ENCODE data around the gene SEBOX.
A peak's percentile ranks its signal among the peaks of the same experiment; 100 is the strongest.
"Not testable (repeated sequence)": the region's sequence is repeated elsewhere in the genome, so short reads cannot be mapped to it uniquely, and the experiment has no call there.

Gene SEBOX

DNA sequence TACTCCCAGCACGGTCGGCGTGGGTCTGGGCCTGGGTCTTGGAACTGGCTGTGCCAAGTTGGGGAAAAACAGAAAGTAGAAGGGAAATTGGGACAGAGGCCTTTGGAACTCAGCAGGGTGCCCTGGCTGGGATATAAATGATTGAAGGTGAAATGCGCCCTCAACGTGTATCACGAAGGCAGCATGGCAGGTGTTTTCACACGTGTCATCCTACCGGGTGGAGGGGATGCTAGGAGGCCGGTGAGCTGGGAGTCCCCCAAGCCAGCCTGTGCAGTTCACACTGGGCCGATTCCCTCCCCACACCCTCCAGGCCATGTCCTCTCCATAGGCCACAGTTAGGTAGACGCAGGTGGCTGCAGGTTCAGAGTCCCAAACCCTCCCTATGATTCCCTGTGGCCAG is 23.5 kb downstream of the SEBOX start:
- no peak overlapping the region for H3K4ac ChIP-seq (ENCODE audit: low read depth in 1 of 2, low read length in 2 of 2)
- no peak overlapping the region for H3K18ac ChIP-seq (ENCODE audit: low read depth in 1 of 2, low read length in 2 of 2)
- H4K91ac ChIP-seq (ENCODE audit: low read length), result no peak overlapping the region
- no peak overlapping the region for H3K14ac ChIP-seq (ENCODE audit: low read length in 2 of 2)
- peaks cover 70 to 74% of the 10 kb centered on the region in 2 experiments for H3K36me3 ChIP-seq (ENCODE audit: control insufficient read depth in 1 of 2, insufficient read depth in 2 of 2, low read depth in 1 of 2, low read length in 2 of 2)
- H2BK15ac ChIP-seq (ENCODE audit: low read depth, poor library complexity, severe bottlenecking), result no peak overlapping the region
- H2AFZ ChIP-seq (ENCODE audit: low read depth, low read length), result no peak overlapping the region
- H3K79me1 ChIP-seq (replicated peaks; ENCODE audit: low read length, poor library complexity, severe bottlenecking), result peaks cover 40% of the 10 kb centered on the region
- H3K9me3 ChIP-seq (ENCODE audit: control insufficient read depth, low read length), result no peaks in the 10 kb centered on the region
- no peak overlapping the region for H3K4me2 ChIP-seq (ENCODE audit: low read length, poor library complexity, severe bottlenecking)
- no peak overlapping the region for H3K23ac ChIP-seq (ENCODE audit: low read length in 2 of 2)
- WGBS, result 96% methylated on average over 11 of the region's 11 CpGs
- H3K4me3 ChIP-seq (ENCODE audit: insufficient read depth in 1 of 2, low read depth in 1 of 2, low read length in 2 of 2), result peak overlapping the region in 1 of 2 experiments; percentile 2
- no peak overlapping the region for H2BK12ac ChIP-seq (ENCODE audit: low read length in 2 of 2)
- no peak for DNase-seq
- no peak overlapping the region for H3K27ac ChIP-seq (ENCODE audit: low read length, poor library complexity, severe bottlenecking)
- no peak overlapping the region for H2BK120ac ChIP-seq (ENCODE audit: low read depth, low read length)
- no peaks in the 10 kb centered on the region for H3K27me3 ChIP-seq (ENCODE audit: control insufficient read depth in 1 of 2, insufficient read depth in 1 of 2, low read length in 2 of 2)
- H3K4me1 ChIP-seq (ENCODE audit: control insufficient read depth, insufficient read depth, low read depth, low read length), result peaks cover 16% of the 10 kb centered on the region
- H2BK5ac ChIP-seq (ENCODE audit: low read depth, low read length, poor library complexity, severe bottlenecking), result no peak overlapping the region
- H2AK5ac ChIP-seq (ENCODE audit: low read length, severe bottlenecking), result no peak overlapping the region
- no peak overlapping the region for H4K8ac ChIP-seq (ENCODE audit: low read length)
- H3K9ac ChIP-seq (ENCODE audit: low read length), result no peak overlapping the region

DNA sequence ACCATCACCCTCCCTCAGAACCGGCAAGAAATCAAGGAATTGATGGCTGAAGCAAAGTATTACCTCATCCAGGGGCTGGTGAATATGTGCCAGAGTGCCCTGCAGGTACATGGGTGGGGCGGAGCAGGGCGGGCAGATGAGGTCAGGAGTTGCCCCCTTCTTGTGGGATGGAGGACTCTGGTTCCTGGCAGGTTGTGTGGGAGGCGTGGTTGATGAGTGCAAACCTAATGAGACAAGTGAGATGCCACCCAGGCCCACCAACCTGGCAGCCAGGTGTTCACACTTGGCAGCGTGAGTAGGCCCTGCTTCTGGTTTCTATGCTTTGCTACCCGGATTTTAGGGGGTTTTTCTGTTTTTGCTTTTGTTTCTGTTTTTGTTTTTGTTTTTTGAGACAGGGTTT is 24.6 kb downstream of the SEBOX start:
- no peak overlapping the region for H4K8ac ChIP-seq (ENCODE audit: low read length)
- H3K9me3 ChIP-seq (ENCODE audit: control insufficient read depth, low read length), result no peaks in the 10 kb centered on the region
- no peak overlapping the region for H3K14ac ChIP-seq (ENCODE audit: low read length in 2 of 2)
- H3K27ac ChIP-seq (ENCODE audit: low read length, poor library complexity, severe bottlenecking), result no peak overlapping the region
- H2BK15ac ChIP-seq (ENCODE audit: low read depth, poor library complexity, severe bottlenecking), result no peak overlapping the region
- H3K9ac ChIP-seq (ENCODE audit: low read length), result no peak overlapping the region
- peaks cover 63 to 64% of the 10 kb centered on the region in 2 experiments for H3K36me3 ChIP-seq (ENCODE audit: control insufficient read depth in 1 of 2, insufficient read depth in 2 of 2, low read depth in 1 of 2, low read length in 2 of 2)
- H3K4ac ChIP-seq (ENCODE audit: low read depth in 1 of 2, low read length in 2 of 2), result no peak overlapping the region
- H2AFZ ChIP-seq (ENCODE audit: low read depth, low read length), result no peak overlapping the region
- no peak overlapping the region for H2BK12ac ChIP-seq (ENCODE audit: low read length in 2 of 2)
- no peak overlapping the region for H3K18ac ChIP-seq (ENCODE audit: low read depth in 1 of 2, low read length in 2 of 2)
- 93% methylated on average over 6 of the region's 6 CpGs for WGBS
- no peak overlapping the region for H3K4me3 ChIP-seq (ENCODE audit: insufficient read depth in 1 of 2, low read depth in 1 of 2, low read length in 2 of 2)
- no peak overlapping the region for H2AK5ac ChIP-seq (ENCODE audit: low read length, severe bottlenecking)
- no peak overlapping the region for H3K23ac ChIP-seq (ENCODE audit: low read length in 2 of 2)
- no peaks in the 10 kb centered on the region for H3K27me3 ChIP-seq (ENCODE audit: control insufficient read depth in 1 of 2, insufficient read depth in 1 of 2, low read length in 2 of 2)
- peaks cover 14% of the 10 kb centered on the region for H3K4me1 ChIP-seq (ENCODE audit: control insufficient read depth, insufficient read depth, low read depth, low read length)
- H4K91ac ChIP-seq (ENCODE audit: low read length), result no peak overlapping the region
- H3K79me1 ChIP-seq (replicated peaks; ENCODE audit: low read length, poor library complexity, severe bottlenecking), result peaks cover 38% of the 10 kb centered on the region
- no peak overlapping the region for H2BK5ac ChIP-seq (ENCODE audit: low read depth, low read length, poor library complexity, severe bottlenecking)
- DNase-seq, result no peak
- no peak overlapping the region for H3K4me2 ChIP-seq (ENCODE audit: low read length, poor library complexity, severe bottlenecking)
- no peak overlapping the region for H2BK120ac ChIP-seq (ENCODE audit: low read depth, low read length)

DNA sequence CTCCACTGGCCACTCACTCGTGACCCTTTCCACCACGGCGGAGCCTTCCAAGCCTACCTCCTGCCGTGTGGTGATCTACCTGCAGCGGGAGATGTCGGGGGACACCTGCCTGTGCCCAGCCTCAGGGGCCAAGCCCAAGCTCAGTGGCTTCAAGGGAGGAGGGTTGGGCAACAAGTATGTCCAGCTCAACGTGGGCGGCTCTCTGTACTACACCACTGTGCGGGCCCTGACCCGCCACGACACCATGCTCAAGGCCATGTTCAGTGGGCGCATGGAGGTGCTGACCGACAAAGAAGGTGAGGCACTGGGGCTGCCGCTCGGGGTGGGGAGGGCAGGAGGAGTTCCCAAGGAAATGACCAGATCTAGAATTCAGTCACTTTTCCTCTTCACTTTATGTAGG is 25.6 kb downstream of the SEBOX start:
- Histone ChIP-seq H3K4ac (ENCODE audit: low read depth in 1 of 2, low read length in 2 of 2) (no peak overlapping the region), H3K23ac (ENCODE audit: low read length in 2 of 2) (no peak overlapping the region), H3K9ac (ENCODE audit: low read length) (no peak overlapping the region), H3K18ac (ENCODE audit: low read depth in 1 of 2, low read length in 2 of 2) (no peak overlapping the region), H2BK120ac (ENCODE audit: low read depth, low read length) (no peak overlapping the region), H4K91ac (ENCODE audit: low read length) (no peak overlapping the region), H2BK12ac (ENCODE audit: low read length in 2 of 2) (no peak overlapping the region), H3K79me1 (replicated peaks; ENCODE audit: low read length, poor library complexity, severe bottlenecking) (peaks cover 43% of the 10 kb centered on the region), H3K36me3 (ENCODE audit: control insufficient read depth in 1 of 2, insufficient read depth in 2 of 2, low read depth in 1 of 2, low read length in 2 of 2) (peaks cover 54 to 56% of the 10 kb centered on the region in 2 experiments), H3K27me3 (ENCODE audit: control insufficient read depth in 1 of 2, insufficient read depth in 1 of 2, low read length in 2 of 2) (no peaks in the 10 kb centered on the region), H3K4me3 (ENCODE audit: insufficient read depth in 1 of 2, low read depth in 1 of 2, low read length in 2 of 2) (no peak overlapping the region), H2BK15ac (ENCODE audit: low read depth, poor library complexity, severe bottlenecking) (no peak overlapping the region), H3K4me2 (ENCODE audit: low read length, poor library complexity, severe bottlenecking) (no peak overlapping the region), H3K27ac (ENCODE audit: low read length, poor library complexity, severe bottlenecking) (no peak overlapping the region), H2AK5ac (ENCODE audit: low read length, severe bottlenecking) (no peak overlapping the region), H3K4me1 (ENCODE audit: control insufficient read depth, insufficient read depth, low read depth, low read length) (peaks cover 15% of the 10 kb centered on the region), H2BK5ac (ENCODE audit: low read depth, low read length, poor library complexity, severe bottlenecking) (no peak overlapping the region), H3K9me3 (ENCODE audit: control insufficient read depth, low read length) (no peaks in the 10 kb centered on the region), H3K14ac (ENCODE audit: low read length in 2 of 2) (no peak overlapping the region), H4K8ac (ENCODE audit: low read length) (peak overlapping the region; percentile 40), H2AFZ (ENCODE audit: low read depth, low read length) (no peak overlapping the region)
- 96% methylated on average over 15 of the region's 15 CpGs for WGBS
- DNase-seq, result no peak

DNA sequence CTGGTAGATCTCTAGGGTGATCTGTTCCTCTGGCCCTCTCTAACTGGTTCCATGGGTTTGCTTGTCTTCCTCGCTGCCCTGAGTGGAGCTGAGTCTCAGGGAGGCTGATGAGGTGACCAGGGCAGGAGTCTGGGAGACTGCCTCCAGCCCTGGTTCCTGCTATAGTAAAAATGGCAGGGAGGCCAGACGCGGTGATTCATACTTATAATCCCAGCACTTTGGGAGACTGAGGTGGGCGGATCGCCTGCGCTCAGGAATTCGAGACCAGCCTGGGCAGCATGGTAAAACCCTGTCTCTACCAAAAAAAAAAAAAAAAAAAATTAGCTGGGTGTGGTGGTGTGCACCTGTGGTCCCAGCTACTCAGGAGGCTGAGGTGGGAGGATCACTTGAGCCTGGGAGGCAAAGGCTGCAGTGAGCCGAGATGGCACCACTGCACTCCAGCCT is 26.2 kb downstream of the SEBOX start:
- Histone ChIP-seq H4K91ac (ENCODE audit: low read length) (peak overlapping the region; percentile 58), H2BK12ac (ENCODE audit: low read length in 2 of 2) (peak overlapping the region; percentile 19 to 30), H4K8ac (ENCODE audit: low read length) (peak overlapping the region; percentile 84), H3K4me1 (ENCODE audit: control insufficient read depth, insufficient read depth, low read depth, low read length) (peaks cover 21% of the 10 kb centered on the region), H3K9ac (ENCODE audit: low read length) (peak overlapping the region; percentile 33), H2BK15ac (ENCODE audit: low read depth, poor library complexity, severe bottlenecking) (peak overlapping the region; percentile 34), H3K27ac (ENCODE audit: low read length, poor library complexity, severe bottlenecking) (peak overlapping the region; percentile 21), H3K18ac (ENCODE audit: low read depth in 1 of 2, low read length in 2 of 2) (peak overlapping the region in 1 of 2 experiments; percentile 37), H3K36me3 (ENCODE audit: control insufficient read depth in 1 of 2, insufficient read depth in 2 of 2, low read depth in 1 of 2, low read length in 2 of 2) (peaks cover 47 to 50% of the 10 kb centered on the region in 2 experiments), H2AK5ac (ENCODE audit: low read length, severe bottlenecking) (peak overlapping the region; percentile 41), H3K79me1 (replicated peaks; ENCODE audit: low read length, poor library complexity, severe bottlenecking) (peaks cover 46% of the 10 kb centered on the region), H3K4ac (ENCODE audit: low read depth in 1 of 2, low read length in 2 of 2) (peak overlapping the region; percentile 15 to 68)
- DNase-seq; H3K23ac ChIP-seq (ENCODE audit: low read length in 2 of 2); H2BK120ac ChIP-seq (ENCODE audit: low read depth, low read length); H3K27me3 ChIP-seq (ENCODE audit: control insufficient read depth in 1 of 2, insufficient read depth in 1 of 2, low read length in 2 of 2); H2AFZ ChIP-seq (ENCODE audit: low read depth, low read length); H3K9me3 ChIP-seq (ENCODE audit: control insufficient read depth, low read length); H2BK5ac ChIP-seq (ENCODE audit: low read depth, low read length, poor library complexity, severe bottlenecking); H3K4me2 ChIP-seq (ENCODE audit: low read length, poor library complexity, severe bottlenecking); H3K4me3 ChIP-seq (ENCODE audit: insufficient read depth in 1 of 2, low read depth in 1 of 2, low read length in 2 of 2); H3K14ac ChIP-seq (ENCODE audit: low read length in 2 of 2): not testable (repeated sequence)
- WGBS, result 95% methylated on average over 4 of the region's 8 CpGs
